NB4 (cell line): ENCODE data around the gene SBF1.

Experiments used
- DNase-seq: peaks from one replicate; pipeline ENCODE4 v3.0.0; 2010; ENCODE audit warnings: low read depth
- H3K4me3 ChIP-seq: one replicate; pipeline ENCODE4 v1.5.1; 2011; ENCODE audit warnings: mild to moderate bottlenecking, low read depth, low read length, moderate library complexity
- MAX ChIP-seq: IDR thresholded peaks from 2 replicates; pipeline ENCODE4 v1.6.1; 2011; ENCODE audit warnings: low read depth, low read length
- MYC ChIP-seq: IDR thresholded peaks from 2 replicates; pipeline ENCODE4 v1.6.1; 2011; ENCODE audit warnings: low read depth, low read length
- POLR2A ChIP-seq: IDR thresholded peaks from 2 replicates; pipeline ENCODE4 v1.6.1; 2011; ENCODE audit warnings: mild to moderate bottlenecking; ENCODE audit not compliant: insufficient read length; ENCODE audit errors: extremely low read depth
- TF ChIP-seq, protein P1 (sequence below): IDR thresholded peaks from one replicate; pipeline ENCODE4 v1.5.1; 2012; ENCODE audit warnings: low read depth, low read length

SBF1 gene

GRCh38 chr22:50479721-50480120 is 4.9 kb upstream of the SBF1 start:
- peak; percentile 25 for DNase-seq
- no peak overlapping the region for H3K4me3 ChIP-seq

DNA sequence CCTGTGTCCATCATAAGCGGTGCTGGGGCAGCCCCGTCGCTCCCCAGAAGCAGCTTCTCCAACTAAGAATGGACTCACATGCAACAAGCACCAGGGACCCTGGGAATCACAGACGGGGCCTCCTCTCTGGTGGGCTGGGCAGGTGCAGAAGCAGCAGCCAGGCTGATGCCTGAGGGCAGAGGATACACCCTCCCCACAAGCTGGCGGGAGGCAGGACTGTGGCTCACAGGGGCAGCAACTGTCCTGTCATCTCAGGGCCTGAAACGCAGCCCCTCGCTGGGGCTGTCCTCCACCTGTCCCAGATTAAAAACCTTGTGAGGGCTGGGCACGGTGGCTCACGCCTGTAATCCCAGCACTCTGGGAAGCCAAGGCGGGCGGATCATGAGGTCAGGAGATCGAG is 3.1 kb upstream of the SBF1 start:
- no peak for DNase-seq
- H3K4me3 ChIP-seq: no peak overlapping the region
- TF ChIP-seq POLR2A (no peak), MAX (no peak), MYC (no peak)
- TF ChIP-seq, protein P1, sequence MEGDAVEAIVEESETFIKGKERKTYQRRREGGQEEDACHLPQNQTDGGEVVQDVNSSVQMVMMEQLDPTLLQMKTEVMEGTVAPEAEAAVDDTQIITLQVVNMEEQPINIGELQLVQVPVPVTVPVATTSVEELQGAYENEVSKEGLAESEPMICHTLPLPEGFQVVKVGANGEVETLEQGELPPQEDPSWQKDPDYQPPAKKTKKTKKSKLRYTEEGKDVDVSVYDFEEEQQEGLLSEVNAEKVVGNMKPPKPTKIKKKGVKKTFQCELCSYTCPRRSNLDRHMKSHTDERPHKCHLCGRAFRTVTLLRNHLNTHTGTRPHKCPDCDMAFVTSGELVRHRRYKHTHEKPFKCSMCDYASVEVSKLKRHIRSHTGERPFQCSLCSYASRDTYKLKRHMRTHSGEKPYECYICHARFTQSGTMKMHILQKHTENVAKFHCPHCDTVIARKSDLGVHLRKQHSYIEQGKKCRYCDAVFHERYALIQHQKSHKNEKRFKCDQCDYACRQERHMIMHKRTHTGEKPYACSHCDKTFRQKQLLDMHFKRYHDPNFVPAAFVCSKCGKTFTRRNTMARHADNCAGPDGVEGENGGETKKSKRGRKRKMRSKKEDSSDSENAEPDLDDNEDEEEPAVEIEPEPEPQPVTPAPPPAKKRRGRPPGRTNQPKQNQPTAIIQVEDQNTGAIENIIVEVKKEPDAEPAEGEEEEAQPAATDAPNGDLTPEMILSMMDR: no peak

More at GRCh38 chr22:50479721-50480120, 4.9 kb upstream of the SBF1 start:
- TF ChIP-seq MYC (no peak), MAX (no peak), POLR2A (no peak)
- TF ChIP-seq, protein P1: no peak

- no peak for DNase-seq
- H3K4me3 ChIP-seq: no peak overlapping the region
- TF ChIP-seq MYC (no peak), MAX (no peak), POLR2A (no peak)
- TF ChIP-seq, protein P1: no peak
Measured at GRCh38 chr22:50476868-50477267, 2.0 kb upstream of the SBF1 start.

DNA sequence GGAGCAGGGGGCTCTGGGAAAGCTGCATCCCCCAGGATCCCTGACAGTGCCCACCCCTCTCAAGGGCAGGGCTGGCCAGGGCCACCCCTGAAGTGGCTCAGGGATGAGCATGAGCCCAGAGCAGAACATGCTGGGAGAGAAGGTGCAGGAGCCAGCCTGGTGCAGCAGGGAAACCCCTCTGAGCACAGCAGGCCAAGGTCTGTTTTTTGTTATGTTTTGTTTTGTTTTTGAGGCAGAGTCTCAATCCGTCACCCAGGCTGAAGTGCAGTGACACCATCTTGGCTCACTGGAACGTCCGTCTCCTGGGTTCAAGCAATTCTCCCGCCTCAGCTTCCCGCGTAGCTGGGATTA is 792 bp upstream of the SBF1 start:
- no peak overlapping the region for H3K4me3 ChIP-seq
- no peak for TF ChIP-seq MYC
- TF ChIP-seq, protein P1: no peak
- TF ChIP-seq MAX: no peak
- TF ChIP-seq POLR2A: no peak
- DNase-seq: no peak

- no peak for TF ChIP-seq POLR2A
- no peak for TF ChIP-seq MAX
- peak; percentile 36 for DNase-seq
Measured at GRCh38 chr22:50473855-50474671, 772 bp downstream of the SBF1 start.

GRCh38 chr22:50473088-50473487 is 1.7 kb downstream of the SBF1 start:
- TF ChIP-seq MAX: no peak
- TF ChIP-seq, protein P1: peak; percentile 49
- DNase-seq: peak; percentile 53
- H3K4me3 ChIP-seq: peak overlapping the region; percentile 59

More at GRCh38 chr22:50473855-50474671, 772 bp downstream of the SBF1 start:
- H3K4me3 ChIP-seq: peak overlapping the region; percentile 59
